Measurements from ENCODE around the gene MORN4. TPM values are rescaled to one million over a fixed set of nuclear protein-coding genes. Genes with fewer than 3 reads are reported as not detected.

MORN4 gene
- total RNA-seq, 4 donors from 2014 or later, result 3.7 to 8.2 (median 7.1) TPM

DNA sequence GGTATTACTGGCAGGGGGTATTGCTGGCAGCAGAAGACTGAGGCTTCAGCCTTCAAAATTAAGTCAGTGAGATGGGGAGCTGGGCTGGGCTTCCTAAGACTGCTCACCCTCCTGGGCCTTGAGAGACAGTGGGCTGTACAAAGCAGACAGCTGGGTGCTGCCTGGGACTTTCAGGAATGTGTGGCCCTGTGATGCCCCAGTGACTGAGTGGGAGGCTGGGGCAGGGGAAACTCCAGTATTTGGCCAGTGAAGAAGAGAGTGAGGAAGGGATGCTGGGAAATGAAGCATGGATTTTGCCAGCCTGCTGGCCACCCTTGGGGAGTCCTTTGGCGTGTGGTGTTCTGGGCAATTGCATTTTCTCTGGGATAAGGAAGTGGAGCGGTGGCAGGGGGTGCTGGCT, 60.3 kb downstream of the MORN4 start:
- Histone ChIP-seq H3K4me1 (peaks cover 0 to 13% (median 4%) of the 10 kb centered on the region in 4 donors), H3K4me3 (no peak overlapping the region), H3K36me3 (peaks cover 0 to 38% (median 0%) of the 10 kb centered on the region in 3 donors), H3K27me3 (no peaks in the 10 kb centered on the region), H3K9me3 (no peaks in the 10 kb centered on the region), H3K27ac (no peak overlapping the region)
- 89 to 96% methylated on average over 2 of the region's 2 CpGs for WGBS, 2 donors
- no peak for TF ChIP-seq POLR2A (IDR thresholded peaks at IDR 0.05)
- TF ChIP-seq, protein P1, sequence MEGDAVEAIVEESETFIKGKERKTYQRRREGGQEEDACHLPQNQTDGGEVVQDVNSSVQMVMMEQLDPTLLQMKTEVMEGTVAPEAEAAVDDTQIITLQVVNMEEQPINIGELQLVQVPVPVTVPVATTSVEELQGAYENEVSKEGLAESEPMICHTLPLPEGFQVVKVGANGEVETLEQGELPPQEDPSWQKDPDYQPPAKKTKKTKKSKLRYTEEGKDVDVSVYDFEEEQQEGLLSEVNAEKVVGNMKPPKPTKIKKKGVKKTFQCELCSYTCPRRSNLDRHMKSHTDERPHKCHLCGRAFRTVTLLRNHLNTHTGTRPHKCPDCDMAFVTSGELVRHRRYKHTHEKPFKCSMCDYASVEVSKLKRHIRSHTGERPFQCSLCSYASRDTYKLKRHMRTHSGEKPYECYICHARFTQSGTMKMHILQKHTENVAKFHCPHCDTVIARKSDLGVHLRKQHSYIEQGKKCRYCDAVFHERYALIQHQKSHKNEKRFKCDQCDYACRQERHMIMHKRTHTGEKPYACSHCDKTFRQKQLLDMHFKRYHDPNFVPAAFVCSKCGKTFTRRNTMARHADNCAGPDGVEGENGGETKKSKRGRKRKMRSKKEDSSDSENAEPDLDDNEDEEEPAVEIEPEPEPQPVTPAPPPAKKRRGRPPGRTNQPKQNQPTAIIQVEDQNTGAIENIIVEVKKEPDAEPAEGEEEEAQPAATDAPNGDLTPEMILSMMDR (IDR thresholded peaks at IDR 0.05), result no peak
- no peak for TF ChIP-seq EP300 (IDR thresholded peaks at IDR 0.05)
- no peak for DNase-seq (ENCODE audit: low spot score in 2 of 2)

DNA sequence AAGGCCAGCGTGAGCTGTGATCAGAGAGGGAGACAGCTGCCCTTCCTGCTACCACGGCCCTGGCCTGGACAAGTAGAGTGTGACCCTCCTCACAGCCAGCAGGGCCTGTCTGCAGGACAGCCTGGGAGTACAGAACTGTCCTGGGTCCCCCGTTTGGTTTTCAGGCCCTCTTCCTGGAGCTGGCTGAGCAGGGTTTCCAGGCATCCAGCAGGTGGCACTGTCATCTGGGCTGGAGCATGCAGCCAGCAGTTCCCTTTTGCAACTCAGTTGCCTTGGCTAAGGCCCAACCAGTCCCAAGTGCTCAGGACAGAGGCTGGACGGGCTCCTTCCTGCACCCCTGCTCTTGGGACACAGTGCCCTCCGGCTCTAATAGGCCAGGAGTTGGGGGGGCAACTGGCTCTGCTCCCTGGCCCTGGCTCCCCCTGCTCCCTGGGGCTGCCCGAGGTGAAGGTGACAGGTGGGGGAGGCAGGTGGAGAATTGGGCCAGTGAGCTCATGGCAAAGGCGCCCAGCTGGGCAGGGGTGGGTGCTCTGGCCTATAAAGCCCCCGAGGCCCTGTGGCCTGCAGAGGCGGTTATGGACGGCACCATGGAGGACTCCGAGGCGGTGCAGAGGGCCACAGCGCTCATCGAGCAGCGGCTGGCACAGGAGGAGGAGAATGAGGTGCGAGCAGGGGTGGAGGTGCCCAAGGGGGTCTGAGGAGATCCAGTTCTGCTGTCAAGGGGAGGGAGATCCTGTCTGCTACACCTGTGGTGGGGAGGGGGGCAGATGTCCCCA, 60.9 kb downstream of the MORN4 start, which contains the start of gene ANKRD2:
ANKRD2 (plus strand) TSS at position 566 of the 776 bp plus-strand sequence; CDS start at position 576, 10 bp downstream.
- Histone ChIP-seq H3K27ac (no peak within 1 kb of the TSS), H3K4me3 (no peak within 1 kb of the TSS), H3K9me3 (no peaks in the 10 kb centered on the region), H3K27me3 (no peaks in the 10 kb centered on the region), H3K36me3 (peaks cover 0 to 41% (median 0%) of the 10 kb centered on the region in 3 donors), H3K4me1 (peaks cover 0 to 13% (median 4%) of the 10 kb centered on the region in 4 donors)
- TF ChIP-seq, protein P1 (IDR thresholded peaks at IDR 0.05), result peak; percentile 76 to 89 (median 83)
- TF ChIP-seq POLR2A (IDR thresholded peaks at IDR 0.05) (no peak), EP300 (IDR thresholded peaks at IDR 0.05) (peak in 1 of 2 donors; percentile 48)
- WGBS, 2 donors, result 72 to 79% methylated on average over 13 to 15 of the region's 16 CpGs
- peak; percentile 60 to 76 for DNase-seq (ENCODE audit: low spot score in 2 of 2)

DNA sequence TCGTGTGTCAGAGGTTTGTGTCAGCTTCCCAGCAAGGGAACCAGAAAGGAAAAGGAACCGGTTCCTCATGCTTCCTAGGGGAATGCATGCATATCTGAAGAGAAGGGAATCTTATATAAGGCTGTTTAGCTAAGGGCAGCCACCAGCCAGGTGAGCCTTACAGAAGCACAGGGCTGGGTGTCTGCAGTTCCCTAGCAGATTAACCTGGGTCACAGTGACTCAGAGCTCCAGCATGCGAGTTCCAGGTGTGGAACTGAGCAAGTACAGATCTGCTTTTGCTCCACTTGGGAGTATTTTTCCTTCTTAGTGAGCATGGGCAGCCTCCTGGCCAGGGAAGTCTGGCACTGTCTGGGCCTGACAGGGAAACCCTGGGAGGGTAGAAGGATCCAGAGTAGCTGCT, 61.7 kb downstream of the MORN4 start:
- Histone ChIP-seq H3K36me3 (peaks cover 0 to 41% (median 0%) of the 10 kb centered on the region in 3 donors), H3K4me1 (peaks cover 0 to 13% (median 4%) of the 10 kb centered on the region in 4 donors), H3K9me3 (no peaks in the 10 kb centered on the region), H3K27me3 (no peaks in the 10 kb centered on the region), H3K4me3 (no peak overlapping the region), H3K27ac (no peak overlapping the region)
- 78 to 81% methylated on average over 3 of the region's 3 CpGs for WGBS, 2 donors
- TF ChIP-seq EP300 (IDR thresholded peaks at IDR 0.05), result no peak
- TF ChIP-seq POLR2A (IDR thresholded peaks at IDR 0.05), result no peak
- TF ChIP-seq, protein P1 (IDR thresholded peaks at IDR 0.05), result no peak
- no peak for DNase-seq (ENCODE audit: low spot score in 2 of 2)

DNA sequence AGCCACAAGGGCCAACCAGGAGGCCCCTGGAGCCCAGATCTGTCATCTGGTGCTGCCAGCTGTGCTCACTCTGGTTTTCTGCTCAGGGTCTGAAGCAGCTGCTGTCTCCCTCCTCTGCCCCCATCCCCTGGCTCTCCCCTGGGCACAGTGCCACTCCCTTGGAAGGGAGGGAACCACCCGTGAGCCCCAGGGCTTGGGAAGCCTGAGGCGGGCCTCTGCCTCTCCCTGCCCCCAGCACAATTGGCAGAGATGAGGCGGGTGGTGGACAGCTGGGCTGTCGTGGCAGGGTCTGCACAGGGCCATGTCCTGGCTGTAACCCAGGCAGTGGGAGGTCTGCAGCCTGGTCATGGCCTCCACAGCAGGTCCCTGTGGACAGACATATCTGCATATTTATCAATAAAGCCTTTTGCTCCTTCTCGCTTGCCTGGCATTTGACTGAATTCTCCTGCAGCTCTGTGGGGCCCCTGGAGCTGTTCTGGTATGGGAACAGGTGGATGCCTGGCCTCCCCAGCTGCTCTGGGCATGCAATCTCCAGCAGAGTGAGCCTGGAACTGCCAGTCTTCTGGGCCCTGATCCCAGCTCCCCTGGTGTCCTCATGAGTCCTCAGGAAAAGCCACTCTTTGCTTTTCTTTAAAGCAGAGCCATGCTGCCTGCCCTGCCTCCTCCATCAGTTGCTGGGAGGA, 62.4 kb downstream of the MORN4 start:
- no peak for DNase-seq (ENCODE audit: low spot score in 2 of 2)
- Histone ChIP-seq H3K27me3 (no peaks in the 10 kb centered on the region), H3K4me1 (peaks cover 0 to 13% (median 4%) of the 10 kb centered on the region in 4 donors), H3K27ac (no peak overlapping the region), H3K9me3 (no peaks in the 10 kb centered on the region), H3K36me3 (peaks cover 0 to 41% (median 0%) of the 10 kb centered on the region in 3 donors), H3K4me3 (no peak overlapping the region)
- WGBS, 2 donors, result 47 to 72% methylated on average over 5 of the region's 5 CpGs
- TF ChIP-seq EP300 (IDR thresholded peaks at IDR 0.05) (no peak), POLR2A (IDR thresholded peaks at IDR 0.05) (no peak)
- TF ChIP-seq, protein P1 (IDR thresholded peaks at IDR 0.05), result no peak

All from tibial nerve (tissue), 4 donors.